ENCODE results near the gene KCNA10.
"Not testable (repeated sequence)": the region's sequence is repeated elsewhere in the genome, so short reads cannot be mapped to it uniquely, and the experiment has no call there.

Gene KCNA10

GRCh38 chr1:110535985-110536384, 17.0 kb upstream of the KCNA10 start:
- DNase-seq (ENCODE audit: low read depth in 2 of 2), result no peak

GRCh38 chr1:110533230-110533629, 14.3 kb upstream of the KCNA10 start:
- no peak for DNase-seq (ENCODE audit: low read depth in 2 of 2)

GRCh38 chr1:110529011-110529410, 10.0 kb upstream of the KCNA10 start:
- DNase-seq (ENCODE audit: low read depth in 2 of 2), result no peak

DNA sequence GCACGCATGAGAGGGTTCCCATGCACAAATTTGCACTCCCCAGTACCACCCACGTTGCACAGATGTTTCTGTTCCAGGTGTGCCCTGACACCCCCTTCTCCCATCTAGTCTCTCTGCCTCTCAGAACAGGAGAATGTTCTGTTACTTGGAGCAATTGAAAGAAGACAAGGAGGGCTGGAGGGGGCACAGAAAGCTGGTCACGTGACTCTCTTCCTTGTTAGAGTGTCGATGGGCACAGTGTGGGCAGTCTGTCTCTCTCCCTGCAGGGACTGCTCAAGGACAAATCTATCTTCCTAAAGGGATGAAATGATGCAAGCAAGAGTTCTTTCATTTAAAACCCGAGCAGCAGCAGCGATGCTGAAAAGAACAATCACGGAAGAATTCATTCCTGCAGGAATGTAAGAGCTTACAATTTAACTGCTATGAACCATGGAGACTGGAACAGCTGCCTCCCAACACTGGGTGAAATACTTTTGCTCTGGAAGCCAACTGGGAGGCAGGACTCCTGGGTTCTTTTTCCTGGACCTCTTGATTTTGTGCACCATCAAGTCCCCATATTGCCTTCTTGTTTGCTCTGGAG, 7.3 kb upstream of the KCNA10 start:
- DNase-seq (ENCODE audit: low read depth in 2 of 2), result no peak

DNA sequence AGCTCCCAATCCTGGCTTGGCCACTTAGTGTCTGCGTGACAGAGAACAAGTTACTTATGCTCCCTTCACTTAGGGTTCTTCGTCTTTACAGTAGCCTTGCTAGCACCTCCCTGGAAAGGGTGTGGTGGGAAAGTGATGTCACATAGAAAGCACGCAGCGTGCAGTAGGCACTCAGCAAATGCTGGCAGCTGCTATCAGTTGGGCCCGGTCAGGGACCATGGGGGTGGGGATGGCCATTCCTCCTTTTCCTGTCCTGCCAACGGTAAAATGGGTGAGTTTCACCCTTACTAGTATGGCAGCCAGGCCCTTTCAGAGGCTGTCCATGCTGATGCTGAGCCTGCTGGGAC, 6.2 kb upstream of the KCNA10 start:
- no peak for DNase-seq (ENCODE audit: low read depth in 2 of 2)

DNA sequence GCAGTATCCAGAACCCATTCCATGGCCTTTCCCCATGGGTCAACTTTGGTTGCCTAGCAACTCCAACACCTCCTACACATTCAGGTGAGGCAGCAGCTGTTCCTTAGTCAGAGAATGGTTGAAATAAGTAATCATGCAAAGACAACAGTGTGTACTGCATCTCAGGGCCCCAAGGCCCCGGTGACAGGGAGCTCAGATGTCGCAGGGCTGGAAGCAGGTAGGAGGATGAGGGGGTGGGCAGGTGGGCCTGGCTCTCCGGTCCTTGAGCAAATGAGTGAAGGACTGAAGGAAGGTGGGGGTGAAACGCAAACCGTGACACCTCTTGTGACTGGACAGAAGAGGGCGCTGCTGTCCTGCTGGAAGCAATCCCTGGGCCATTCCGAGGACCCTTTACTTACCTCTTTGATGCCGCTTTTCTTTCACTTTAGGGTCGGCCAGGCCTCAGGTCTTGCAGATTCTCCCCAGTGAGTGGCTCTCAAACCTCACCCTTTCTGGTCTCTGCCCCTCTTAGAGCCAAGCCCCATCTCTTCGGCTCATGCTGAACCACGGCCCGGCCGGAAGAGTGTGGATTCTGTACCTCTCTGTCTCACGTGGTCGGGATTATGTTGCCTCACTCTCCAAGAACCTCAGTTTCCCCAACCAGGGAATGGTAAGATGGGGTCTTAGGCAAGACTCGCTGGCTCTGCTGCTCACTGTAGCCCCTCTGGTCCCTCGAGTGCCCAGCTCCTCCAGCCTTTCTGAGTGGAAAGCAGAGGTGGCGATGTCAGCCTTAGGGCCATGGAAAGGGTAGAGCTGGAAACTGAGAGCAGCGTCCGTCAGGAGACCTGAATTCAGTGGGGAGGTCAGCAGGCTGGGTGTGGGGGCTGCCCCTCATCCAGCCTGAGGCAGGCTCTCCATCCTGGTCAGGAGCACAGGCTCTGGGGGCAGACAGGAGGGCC, 5.6 kb upstream of the KCNA10 start:
- DNase-seq (ENCODE audit: low read depth in 2 of 2), result peak; percentile 2 to 20

GRCh38 chr1:110523011-110523410, 4.0 kb upstream of the KCNA10 start:
- no peak for DNase-seq (ENCODE audit: low read depth in 2 of 2)

GRCh38 chr1:110522560-110522959, 3.6 kb upstream of the KCNA10 start:
- DNase-seq (ENCODE audit: low read depth in 2 of 2), result no peak

- no peak for DNase-seq (ENCODE audit: low read depth in 2 of 2)
Measured at GRCh38 chr1:110520827-110521226, 1.9 kb upstream of the KCNA10 start.

- no peak for DNase-seq (ENCODE audit: low read depth in 2 of 2)
Measured at GRCh38 chr1:110515891-110516290, 3.1 kb downstream of the KCNA10 start.

- DNase-seq (ENCODE audit: low read depth in 2 of 2), result no peak
Measured at GRCh38 chr1:110515041-110515440, 3.9 kb downstream of the KCNA10 start.

GRCh38 chr1:110513511-110513910, 5.5 kb downstream of the KCNA10 start:
- DNase-seq (ENCODE audit: low read depth in 2 of 2), result no peak

GRCh38 chr1:110511436-110511835, 7.5 kb downstream of the KCNA10 start:
- no peak for DNase-seq (ENCODE audit: low read depth in 2 of 2)

DNA sequence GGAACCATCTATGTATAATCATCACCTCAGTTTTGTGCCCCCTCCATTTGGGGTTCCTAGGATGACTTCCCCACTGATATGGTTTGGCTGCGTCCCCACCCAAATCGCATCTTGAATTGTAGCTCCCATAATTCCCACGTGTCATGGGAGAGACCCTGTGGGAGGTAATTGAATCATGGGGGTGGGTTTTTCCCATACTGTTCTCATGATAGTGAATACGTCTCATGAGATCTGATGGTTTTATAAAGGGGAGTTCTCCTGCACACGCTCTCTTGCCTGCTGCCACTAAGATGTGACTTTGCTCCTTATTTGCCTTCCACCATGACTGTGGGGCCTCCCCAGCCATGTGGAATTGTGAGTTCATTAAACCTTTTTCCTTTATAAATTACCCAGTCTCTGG, 8.1 kb downstream of the KCNA10 start:
- DNase-seq (ENCODE audit: low read depth in 2 of 2), result not testable (repeated sequence)

GRCh38 chr1:110509655-110510054, 9.3 kb downstream of the KCNA10 start:
- DNase-seq (ENCODE audit: low read depth in 2 of 2), result no peak

- no peak for DNase-seq (ENCODE audit: low read depth in 2 of 2)
Measured at GRCh38 chr1:110508028-110508940, 10.7 kb downstream of the KCNA10 start.

GRCh38 chr1:110506541-110506940, 12.4 kb downstream of the KCNA10 start:
- no peak for DNase-seq (ENCODE audit: low read depth in 2 of 2)

GRCh38 chr1:110505596-110505995, 13.4 kb downstream of the KCNA10 start:
- no peak for DNase-seq (ENCODE audit: low read depth in 2 of 2)

DNA sequence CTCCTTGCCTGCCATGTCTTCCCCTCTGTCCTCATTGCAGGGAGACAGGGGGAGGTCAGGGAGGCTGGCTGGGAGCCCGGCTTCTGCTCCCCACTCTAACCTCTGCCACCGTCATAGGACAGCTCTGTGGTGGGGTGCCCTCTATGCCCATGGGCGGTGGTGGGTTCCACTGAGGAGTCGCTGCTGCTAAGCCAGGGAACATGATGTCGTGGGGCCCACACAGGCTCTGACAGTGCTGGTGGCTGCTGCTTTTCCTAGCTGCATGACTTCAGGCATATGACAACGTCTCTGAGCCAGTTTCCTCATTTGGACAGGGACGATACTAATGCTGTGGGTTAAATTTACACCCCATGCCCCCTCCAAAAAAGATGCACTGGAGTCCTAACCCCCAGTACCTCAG, 14.7 kb downstream of the KCNA10 start:
- DNase-seq (ENCODE audit: low read depth in 2 of 2), result no peak

GRCh38 chr1:110503471-110503870, 15.5 kb downstream of the KCNA10 start:
- no peak for DNase-seq (ENCODE audit: low read depth in 2 of 2)

DNA sequence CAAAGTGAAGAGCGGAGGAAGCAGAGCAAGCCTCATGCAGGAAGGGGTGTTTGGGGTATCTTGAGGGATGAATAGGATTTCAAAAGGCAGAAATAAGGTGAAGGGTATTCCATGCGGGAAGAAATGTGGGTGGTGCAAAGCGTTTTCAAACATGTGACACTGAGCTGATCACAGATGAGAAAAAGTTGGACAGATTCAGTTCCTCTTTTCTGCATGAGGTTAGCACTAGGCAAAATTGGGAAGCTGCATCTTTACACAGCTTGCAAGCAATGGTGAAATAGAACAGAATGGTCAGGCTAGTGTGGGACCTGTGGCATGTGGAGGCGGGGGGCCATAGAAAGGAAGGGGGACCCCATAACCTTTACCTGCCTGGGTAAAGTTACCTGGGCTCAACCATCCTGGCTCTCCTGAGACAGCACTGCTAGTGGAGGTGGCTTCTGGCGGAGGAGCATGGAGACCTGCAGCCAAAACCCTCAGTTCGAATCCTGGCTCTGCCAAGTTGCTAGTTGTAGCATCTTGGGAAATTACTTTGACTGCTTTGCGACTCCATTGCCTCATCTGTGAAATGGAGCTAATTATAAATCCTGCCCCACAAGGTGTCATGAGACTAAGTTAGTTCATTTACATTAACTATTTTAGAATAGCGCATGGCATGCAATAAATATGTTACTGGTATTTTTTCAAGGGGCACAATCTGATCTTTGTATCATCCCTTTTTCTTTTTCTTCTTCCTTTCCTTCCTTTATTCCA, 16.4 kb downstream of the KCNA10 start:
- no peak for DNase-seq (ENCODE audit: low read depth in 2 of 2)
